HG03460 (cell line): ENCODE measurements around the gene PRR27.
"Not testable (repeated sequence)": the region's sequence is repeated elsewhere in the genome, so short reads cannot be mapped to it uniquely, and the experiment has no call there.

Experiments
- ATAC-seq: cut with Tn5 transposase; IDR thresholded peaks from one replicate; pipeline ENCODE4 v1.9.1; 2021; ENCODE audit not compliant: unreplicated experiment

Gene PRR27

GRCh38 chr4:70197842-70198241 is 43.8 kb downstream of the PRR27 start:
- ATAC-seq, result no peak

GRCh38 chr4:70203601-70204000 is 49.6 kb downstream of the PRR27 start:
- no peak for ATAC-seq

GRCh38 chr4:70212752-70213151 is 58.7 kb downstream of the PRR27 start:
- not testable (repeated sequence) for ATAC-seq
